GM23338 (cell line): ENCODE data around the gene CMYA5. TPM values are rescaled to one million over a fixed set of nuclear protein-coding genes. Genes with fewer than 3 reads are reported as not detected.

Experiments
- ATAC-seq: fragments of 200-7000 bp; cut with Tn5 transposase; 3 replicates; pipeline ENCODE4 v1.9.1; 2020
- DNase-seq: peaks from one replicate; pipeline ENCODE4 v3.0.0-alpha.2; 2015; ENCODE audit warnings: low spot score
- H2AFZ ChIP-seq: fragments of 200-600 bp; sonication (generic); 2 replicates; pipeline ENCODE4 v1.8.0; 2016; ENCODE audit warnings: antibody characterized with exemption, mild to moderate bottlenecking, moderate library complexity
- H3F3A ChIP-seq: fragments of 200-600 bp; sonication (generic); replicated peaks from 2 replicates; pipeline ENCODE4 v1.8.0; 2017; ENCODE audit warnings: antibody characterized with exemption, mixed run types, low read depth
- H3K27ac ChIP-seq: fragments of 200-600 bp; sonication (generic); 2 replicates; pipeline ENCODE4 v1.6.1; 2016; ENCODE audit warnings: low read depth
- H3K27me3 ChIP-seq: fragments of 200-600 bp; sonication (generic); 2 replicates; pipeline ENCODE4 v1.8.0; 2016; ENCODE audit warnings: mild to moderate bottlenecking, mixed run types, moderate library complexity; ENCODE audit not compliant: insufficient read depth
- H3K36me3 ChIP-seq: fragments of 200-600 bp; sonication (generic); 2 replicates; pipeline ENCODE4 v1.8.0; 2016; ENCODE audit warnings: mild to moderate bottlenecking; ENCODE audit not compliant: insufficient read depth
- H3K4me1 ChIP-seq: fragments of 200-600 bp; sonication (generic); 2 replicates; pipeline ENCODE4 v1.8.0; 2016; ENCODE audit warnings: mild to moderate bottlenecking, moderate library complexity; ENCODE audit not compliant: insufficient read depth
- H3K4me2 ChIP-seq: fragments of 200-600 bp; sonication (generic); 2 replicates; pipeline ENCODE4 v1.7.1; 2017; ENCODE audit warnings: mixed run types
- H3K4me3 ChIP-seq: fragments of 200-600 bp; sonication (generic); 2 replicates; pipeline ENCODE4 v1.6.1; 2016; ENCODE audit warnings: mixed run types
- H3K79me2 ChIP-seq: fragments of 200-600 bp; sonication (generic); replicated peaks from 2 replicates; pipeline ENCODE4 v1.8.0; 2017; ENCODE audit warnings: mild to moderate bottlenecking; ENCODE audit not compliant: insufficient read depth
- H3K9me2 ChIP-seq: fragments of 200-600 bp; sonication (generic); 2 replicates; pipeline ENCODE4 v1.8.0; 2017; ENCODE audit not compliant: insufficient read depth
- H4K20me1 ChIP-seq: fragments of 200-600 bp; sonication (generic); replicated peaks from 2 replicates; pipeline ENCODE4 v1.8.0; 2017; ENCODE audit warnings: mild to moderate bottlenecking; ENCODE audit not compliant: insufficient read depth
- H3K27ac Mint-ChIP-seq: 2 replicates; pipeline ENCODE4 v1.8.0; 2020; ENCODE audit warnings: inconsistent platforms, mild to moderate bottlenecking, moderate library complexity, mixed read lengths
- H3K27me3 Mint-ChIP-seq: 3 replicates; pipeline ENCODE4 v1.8.0; 2022; ENCODE audit warnings: low read depth, mild to moderate bottlenecking, moderate library complexity, mixed read lengths, inconsistent platforms; ENCODE audit not compliant: insufficient read depth, poor library complexity
- H3K36me3 Mint-ChIP-seq: 3 replicates; pipeline ENCODE4 v1.8.0; 2021; ENCODE audit warnings: low read depth, mild to moderate bottlenecking, inconsistent platforms, moderate library complexity, mixed read lengths
- H3K4me1 Mint-ChIP-seq: 3 replicates; pipeline ENCODE4 v1.8.0; 2020; ENCODE audit warnings: mild to moderate bottlenecking, inconsistent platforms, mixed read lengths
- H3K4me3 Mint-ChIP-seq: 3 replicates; pipeline ENCODE4 v1.8.0; 2021; ENCODE audit warnings: moderate library complexity, mild to moderate bottlenecking, inconsistent platforms, mixed read lengths
- H3K9me3 Mint-ChIP-seq: 3 replicates; pipeline ENCODE4 v1.8.0; 2020; ENCODE audit warnings: moderate library complexity, mild to moderate bottlenecking, inconsistent platforms, mixed read lengths
- CREB1 ChIP-seq: fragments of 250-450 bp; sonication (Bioruptor Pico); IDR thresholded peaks from 2 replicates; pipeline ENCODE4 v1.5.0; 2020; ENCODE audit warnings: low read depth, mild to moderate bottlenecking, moderate library complexity
- EZH2 ChIP-seq: fragments of 200-600 bp; sonication (generic); IDR thresholded peaks from one replicate; pipeline ENCODE4 v1.8.0; 2017; ENCODE audit warnings: antibody characterized with exemption, mild to moderate bottlenecking, low read depth; ENCODE audit not compliant: unreplicated experiment
- EZH2phosphoT487 ChIP-seq: fragments of 200-600 bp; sonication (generic); IDR thresholded peaks from one replicate; pipeline ENCODE4 v1.8.1; 2018; ENCODE audit warnings: antibody characterized with exemption; ENCODE audit not compliant: unreplicated experiment
- JUNB ChIP-seq: IDR thresholded peaks from one replicate; pipeline ENCODE4 v1.6.1; 2016; ENCODE audit warnings: antibody characterized with exemption; ENCODE audit not compliant: unreplicated experiment
- NANOG ChIP-seq: IDR thresholded peaks from 2 replicates; pipeline ENCODE4 v1.6.1; 2016; ENCODE audit warnings: antibody characterized with exemption, borderline replicate concordance
- POLR2AphosphoS5 ChIP-seq: IDR thresholded peaks from 2 replicates; pipeline ENCODE4 v1.6.1; 2016; ENCODE audit warnings: antibody characterized with exemption, low read depth
- STAT1 ChIP-seq: IDR thresholded peaks from one replicate; pipeline ENCODE4 v1.6.1; 2016; ENCODE audit warnings: antibody characterized with exemption; ENCODE audit not compliant: unreplicated experiment
- ZNF114 ChIP-seq: fragments of 250-450 bp; sonication (Bioruptor Pico); IDR thresholded peaks from 2 replicates; pipeline ENCODE4 v1.5.0; 2020; ENCODE audit warnings: mild to moderate bottlenecking, moderate library complexity
- ZNF331 ChIP-seq: fragments of 250-450 bp; sonication (Bioruptor Pico); IDR thresholded peaks from 2 replicates; pipeline ENCODE4 v1.5.0; 2020; ENCODE audit warnings: low read depth, mild to moderate bottlenecking, moderate library complexity
- polyA plus RNA-seq: library from polyadenylated mRNA; unstranded; fragments of >200 nt; fragmentation: Nextera tagmentation; extraction: Ambion mirVana; gene quantifications from 2 replicates; pipeline ENCODE4 v1.2.1, GENCODE V29; 2016
- total RNA-seq: library from RNA; depleted of rRNA; stranded (reverse); fragments of >200 nt; shearing (Covaris generic); gene quantifications from 2 replicates; pipeline ENCODE4 v1.2.3, GENCODE V29; 2014
- TF ChIP-seq, protein P1 (sequence below): IDR thresholded peaks from 2 replicates; pipeline ENCODE4 v1.6.1; 2016; ENCODE audit warnings: antibody characterized with exemption
- TF ChIP-seq, protein P2 (sequence below), 2 experiments: fragments of 200-600 bp in 1 of 2; sonication (generic) in 1 of 2; conservative IDR thresholded peaks; 2 replicates each; pipeline versions ENCODE4 v1.5.1 to v1.6.1; 2016 to 2017; ENCODE audit warnings: antibody characterized with exemption in 2 of 2, low read depth in 2 of 2, mild to moderate bottlenecking in 2 of 2, moderate library complexity in 1 of 2
- TF ChIP-seq, protein P3 (sequence below): fragments of 250-450 bp; sonication (Bioruptor Pico); IDR thresholded peaks from 2 replicates; pipeline ENCODE4 v1.5.0; 2020; ENCODE audit warnings: mild to moderate bottlenecking, moderate library complexity
- TF ChIP-seq, protein P4 (sequence below): IDR thresholded peaks from one replicate; pipeline ENCODE4 v1.6.1; 2018; ENCODE audit warnings: antibody characterized with exemption; ENCODE audit not compliant: unreplicated experiment

CMYA5 gene
- total and polyA plus RNA-seq, 2 experiments from 2014 or later: 0.45 to 0.49 TPM

DNA sequence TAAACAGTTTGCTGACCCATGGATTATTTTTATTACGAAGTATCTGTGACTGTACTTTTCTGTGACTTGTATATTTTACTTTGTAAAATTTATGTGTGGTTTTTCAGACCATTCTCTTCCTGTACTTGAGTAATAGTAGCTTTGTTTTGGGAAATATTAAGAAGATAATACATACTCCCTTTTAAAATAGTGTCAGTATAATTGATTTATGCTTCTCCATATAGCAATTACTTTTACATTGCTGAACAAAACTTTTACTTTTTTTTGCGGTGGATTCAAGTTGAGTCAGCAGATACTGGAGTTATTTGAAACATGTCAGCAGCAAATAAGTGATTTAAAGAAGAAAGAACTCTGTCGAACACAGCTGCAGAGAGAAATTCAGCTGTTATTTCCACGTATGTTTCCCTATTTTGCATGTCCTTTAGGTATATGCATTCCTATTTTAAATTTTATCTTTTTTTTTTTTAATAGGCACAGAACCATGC, 49.0 kb upstream of the CMYA5 start:
- Histone ChIP-seq H3K79me2 (no peaks in the 10 kb centered on the region; the same call in 1 of the 2 replicates), H3K4me1 (peaks cover 7% of the 10 kb centered on the region; the same call in 1 of the 2 replicates), H3K27ac (0 out of 2 replicates have a peak overlapping the region, but pooled peaks have one; percentile 24), H3K27me3 (no peaks in the 10 kb centered on the region), H3K4me2 (no peak overlapping the region), H4K20me1 (peaks cover 3% of the 10 kb centered on the region), H3K4me3 (no peak overlapping the region), H3K36me3 (peaks cover 7% of the 10 kb centered on the region), H3F3A (no peaks in the 10 kb centered on the region), H3K9me2 (no peaks in the 10 kb centered on the region), H2AFZ (no peak overlapping the region)
- Mint-ChIP-seq H3K27ac (no peak overlapping the region), H3K36me3 (peaks cover 11% of the 10 kb centered on the region; the same call in 2 of the 3 replicates), H3K27me3 (no peaks in the 10 kb centered on the region), H3K4me1 (peaks cover 10% of the 10 kb centered on the region; the same call in 2 of the 3 replicates), H3K9me3 (no peaks in the 10 kb centered on the region), H3K4me3 (no peak overlapping the region)
- TF ChIP-seq ZNF331 (CRISPR knock-in tag) (no peak), EZH2phosphoT487 (no peak), CREB1 (CRISPR knock-in tag) (no peak), EZH2 (no peak), JUNB (no peak), STAT1 (no peak), ZNF114 (CRISPR knock-in tag) (no peak), POLR2AphosphoS5 (no peak), NANOG (no peak)
- TF ChIP-seq, protein P1, sequence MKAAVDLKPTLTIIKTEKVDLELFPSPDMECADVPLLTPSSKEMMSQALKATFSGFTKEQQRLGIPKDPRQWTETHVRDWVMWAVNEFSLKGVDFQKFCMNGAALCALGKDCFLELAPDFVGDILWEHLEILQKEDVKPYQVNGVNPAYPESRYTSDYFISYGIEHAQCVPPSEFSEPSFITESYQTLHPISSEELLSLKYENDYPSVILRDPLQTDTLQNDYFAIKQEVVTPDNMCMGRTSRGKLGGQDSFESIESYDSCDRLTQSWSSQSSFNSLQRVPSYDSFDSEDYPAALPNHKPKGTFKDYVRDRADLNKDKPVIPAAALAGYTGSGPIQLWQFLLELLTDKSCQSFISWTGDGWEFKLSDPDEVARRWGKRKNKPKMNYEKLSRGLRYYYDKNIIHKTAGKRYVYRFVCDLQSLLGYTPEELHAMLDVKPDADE: no peak
- TF ChIP-seq, protein P2, sequence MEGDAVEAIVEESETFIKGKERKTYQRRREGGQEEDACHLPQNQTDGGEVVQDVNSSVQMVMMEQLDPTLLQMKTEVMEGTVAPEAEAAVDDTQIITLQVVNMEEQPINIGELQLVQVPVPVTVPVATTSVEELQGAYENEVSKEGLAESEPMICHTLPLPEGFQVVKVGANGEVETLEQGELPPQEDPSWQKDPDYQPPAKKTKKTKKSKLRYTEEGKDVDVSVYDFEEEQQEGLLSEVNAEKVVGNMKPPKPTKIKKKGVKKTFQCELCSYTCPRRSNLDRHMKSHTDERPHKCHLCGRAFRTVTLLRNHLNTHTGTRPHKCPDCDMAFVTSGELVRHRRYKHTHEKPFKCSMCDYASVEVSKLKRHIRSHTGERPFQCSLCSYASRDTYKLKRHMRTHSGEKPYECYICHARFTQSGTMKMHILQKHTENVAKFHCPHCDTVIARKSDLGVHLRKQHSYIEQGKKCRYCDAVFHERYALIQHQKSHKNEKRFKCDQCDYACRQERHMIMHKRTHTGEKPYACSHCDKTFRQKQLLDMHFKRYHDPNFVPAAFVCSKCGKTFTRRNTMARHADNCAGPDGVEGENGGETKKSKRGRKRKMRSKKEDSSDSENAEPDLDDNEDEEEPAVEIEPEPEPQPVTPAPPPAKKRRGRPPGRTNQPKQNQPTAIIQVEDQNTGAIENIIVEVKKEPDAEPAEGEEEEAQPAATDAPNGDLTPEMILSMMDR (conservative IDR thresholded peaks at IDR 0.05; ENCODE audit: low read depth in 2 of 2): no peak
- TF ChIP-seq, protein P3, sequence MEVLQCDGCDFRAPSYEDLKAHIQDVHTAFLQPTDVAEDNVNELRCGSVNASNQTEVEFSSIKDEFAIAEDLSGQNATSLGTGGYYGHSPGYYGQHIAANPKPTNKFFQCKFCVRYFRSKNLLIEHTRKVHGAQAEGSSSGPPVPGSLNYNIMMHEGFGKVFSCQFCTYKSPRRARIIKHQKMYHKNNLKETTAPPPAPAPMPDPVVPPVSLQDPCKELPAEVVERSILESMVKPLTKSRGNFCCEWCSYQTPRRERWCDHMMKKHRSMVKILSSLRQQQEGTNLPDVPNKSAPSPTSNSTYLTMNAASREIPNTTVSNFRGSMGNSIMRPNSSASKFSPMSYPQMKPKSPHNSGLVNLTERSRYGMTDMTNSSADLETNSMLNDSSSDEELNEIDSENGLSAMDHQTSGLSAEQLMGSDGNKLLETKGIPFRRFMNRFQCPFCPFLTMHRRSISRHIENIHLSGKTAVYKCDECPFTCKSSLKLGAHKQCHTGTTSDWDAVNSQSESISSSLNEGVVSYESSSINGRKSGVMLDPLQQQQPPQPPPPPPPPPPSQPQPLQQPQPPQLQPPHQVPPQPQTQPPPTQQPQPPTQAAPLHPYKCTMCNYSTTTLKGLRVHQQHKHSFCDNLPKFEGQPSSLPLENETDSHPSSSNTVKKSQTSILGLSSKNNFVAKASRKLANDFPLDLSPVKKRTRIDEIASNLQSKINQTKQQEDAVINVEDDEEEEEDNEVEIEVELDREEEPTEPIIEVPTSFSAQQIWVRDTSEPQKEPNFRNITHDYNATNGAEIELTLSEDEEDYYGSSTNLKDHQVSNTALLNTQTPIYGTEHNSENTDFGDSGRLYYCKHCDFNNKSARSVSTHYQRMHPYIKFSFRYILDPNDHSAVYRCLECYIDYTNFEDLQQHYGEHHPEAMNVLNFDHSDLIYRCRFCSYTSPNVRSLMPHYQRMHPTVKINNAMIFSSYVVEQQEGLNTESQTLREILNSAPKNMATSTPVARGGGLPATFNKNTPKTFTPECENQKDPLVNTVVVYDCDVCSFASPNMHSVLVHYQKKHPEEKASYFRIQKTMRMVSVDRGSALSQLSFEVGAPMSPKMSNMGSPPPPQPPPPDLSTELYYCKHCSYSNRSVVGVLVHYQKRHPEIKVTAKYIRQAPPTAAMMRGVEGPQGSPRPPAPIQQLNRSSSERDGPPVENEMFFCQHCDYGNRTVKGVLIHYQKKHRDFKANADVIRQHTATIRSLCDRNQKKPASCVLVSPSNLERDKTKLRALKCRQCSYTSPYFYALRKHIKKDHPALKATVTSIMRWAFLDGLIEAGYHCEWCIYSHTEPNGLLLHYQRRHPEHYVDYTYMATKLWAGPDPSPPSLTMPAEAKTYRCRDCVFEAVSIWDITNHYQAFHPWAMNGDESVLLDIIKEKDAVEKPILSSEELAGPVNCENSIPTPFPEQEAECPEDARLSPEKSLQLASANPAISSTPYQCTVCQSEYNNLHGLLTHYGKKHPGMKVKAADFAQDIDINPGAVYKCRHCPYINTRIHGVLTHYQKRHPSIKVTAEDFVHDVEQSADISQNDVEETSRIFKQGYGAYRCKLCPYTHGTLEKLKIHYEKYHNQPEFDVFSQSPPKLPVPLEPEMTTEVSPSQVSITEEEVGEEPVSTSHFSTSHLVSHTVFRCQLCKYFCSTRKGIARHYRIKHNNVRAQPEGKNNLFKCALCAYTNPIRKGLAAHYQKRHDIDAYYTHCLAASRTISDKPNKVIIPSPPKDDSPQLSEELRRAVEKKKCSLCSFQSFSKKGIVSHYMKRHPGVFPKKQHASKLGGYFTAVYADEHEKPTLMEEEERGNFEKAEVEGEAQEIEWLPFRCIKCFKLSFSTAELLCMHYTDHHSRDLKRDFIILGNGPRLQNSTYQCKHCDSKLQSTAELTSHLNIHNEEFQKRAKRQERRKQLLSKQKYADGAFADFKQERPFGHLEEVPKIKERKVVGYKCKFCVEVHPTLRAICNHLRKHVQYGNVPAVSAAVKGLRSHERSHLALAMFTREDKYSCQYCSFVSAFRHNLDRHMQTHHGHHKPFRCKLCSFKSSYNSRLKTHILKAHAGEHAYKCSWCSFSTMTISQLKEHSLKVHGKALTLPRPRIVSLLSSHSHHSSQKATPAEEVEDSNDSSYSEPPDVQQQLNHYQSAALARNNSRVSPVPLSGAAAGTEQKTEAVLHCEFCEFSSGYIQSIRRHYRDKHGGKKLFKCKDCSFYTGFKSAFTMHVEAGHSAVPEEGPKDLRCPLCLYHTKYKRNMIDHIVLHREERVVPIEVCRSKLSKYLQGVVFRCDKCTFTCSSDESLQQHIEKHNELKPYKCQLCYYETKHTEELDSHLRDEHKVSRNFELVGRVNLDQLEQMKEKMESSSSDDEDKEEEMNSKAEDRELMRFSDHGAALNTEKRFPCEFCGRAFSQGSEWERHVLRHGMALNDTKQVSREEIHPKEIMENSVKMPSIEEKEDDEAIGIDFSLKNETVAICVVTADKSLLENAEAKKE (CRISPR knock-in tag): no peak
- TF ChIP-seq, protein P4, sequence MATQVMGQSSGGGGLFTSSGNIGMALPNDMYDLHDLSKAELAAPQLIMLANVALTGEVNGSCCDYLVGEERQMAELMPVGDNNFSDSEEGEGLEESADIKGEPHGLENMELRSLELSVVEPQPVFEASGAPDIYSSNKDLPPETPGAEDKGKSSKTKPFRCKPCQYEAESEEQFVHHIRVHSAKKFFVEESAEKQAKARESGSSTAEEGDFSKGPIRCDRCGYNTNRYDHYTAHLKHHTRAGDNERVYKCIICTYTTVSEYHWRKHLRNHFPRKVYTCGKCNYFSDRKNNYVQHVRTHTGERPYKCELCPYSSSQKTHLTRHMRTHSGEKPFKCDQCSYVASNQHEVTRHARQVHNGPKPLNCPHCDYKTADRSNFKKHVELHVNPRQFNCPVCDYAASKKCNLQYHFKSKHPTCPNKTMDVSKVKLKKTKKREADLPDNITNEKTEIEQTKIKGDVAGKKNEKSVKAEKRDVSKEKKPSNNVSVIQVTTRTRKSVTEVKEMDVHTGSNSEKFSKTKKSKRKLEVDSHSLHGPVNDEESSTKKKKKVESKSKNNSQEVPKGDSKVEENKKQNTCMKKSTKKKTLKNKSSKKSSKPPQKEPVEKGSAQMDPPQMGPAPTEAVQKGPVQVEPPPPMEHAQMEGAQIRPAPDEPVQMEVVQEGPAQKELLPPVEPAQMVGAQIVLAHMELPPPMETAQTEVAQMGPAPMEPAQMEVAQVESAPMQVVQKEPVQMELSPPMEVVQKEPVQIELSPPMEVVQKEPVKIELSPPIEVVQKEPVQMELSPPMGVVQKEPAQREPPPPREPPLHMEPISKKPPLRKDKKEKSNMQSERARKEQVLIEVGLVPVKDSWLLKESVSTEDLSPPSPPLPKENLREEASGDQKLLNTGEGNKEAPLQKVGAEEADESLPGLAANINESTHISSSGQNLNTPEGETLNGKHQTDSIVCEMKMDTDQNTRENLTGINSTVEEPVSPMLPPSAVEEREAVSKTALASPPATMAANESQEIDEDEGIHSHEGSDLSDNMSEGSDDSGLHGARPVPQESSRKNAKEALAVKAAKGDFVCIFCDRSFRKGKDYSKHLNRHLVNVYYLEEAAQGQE: no peak
- ATAC-seq (no peak), DNase-seq (no peak)
